GM13977 (cell line): Measurements from ENCODE around the gene INTS3.

Source experiments
- DNase-seq: peaks from one replicate; pipeline ENCODE4 v3.0.0; 2012; ENCODE audit warnings: low spot score
- in situ Hi-C: fragments of 300-500 bp; cut with MboI; formaldehyde crosslinking; loops from one replicate; pipeline ENCODE4 v1.12.0; 2022; ENCODE audit warnings: low sequenced_read_pairs, low pct_unique_long_range_greater_than_20kb, mixed read lengths, inconsistent platforms; ENCODE audit not compliant: unreplicated experiment
- TF ChIP-seq, protein P1 (sequence below): IDR thresholded peaks from 2 replicates; pipeline ENCODE4 v1.5.1; 2012; ENCODE audit warnings: mild to moderate bottlenecking, control low read depth; ENCODE audit not compliant: insufficient read depth; ENCODE audit errors: extremely low read depth, missing control alignments

INTS3 gene

DNA sequence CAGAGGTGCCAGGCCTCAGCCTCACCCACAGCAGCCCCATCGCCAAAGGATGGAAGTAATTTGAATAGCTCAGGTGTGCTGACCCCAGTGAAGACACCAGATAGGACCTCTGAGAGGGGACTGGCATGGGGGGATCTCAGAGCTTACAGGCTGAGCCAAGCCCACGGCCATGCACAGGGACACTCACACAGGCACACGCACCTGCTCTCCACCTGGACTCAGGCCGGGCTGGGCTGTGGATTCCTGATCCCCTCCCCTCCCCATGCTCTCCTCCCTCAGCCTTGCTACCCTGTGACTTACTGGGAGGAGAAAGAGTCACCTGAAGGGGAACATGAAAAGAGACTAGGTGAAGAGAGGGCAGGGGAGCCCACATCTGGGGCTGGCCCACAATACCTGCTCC is 34.4 kb upstream of the INTS3 start:
- DNase-seq = no peak
- in situ Hi-C loops = no loop called here
- TF ChIP-seq, protein P1, sequence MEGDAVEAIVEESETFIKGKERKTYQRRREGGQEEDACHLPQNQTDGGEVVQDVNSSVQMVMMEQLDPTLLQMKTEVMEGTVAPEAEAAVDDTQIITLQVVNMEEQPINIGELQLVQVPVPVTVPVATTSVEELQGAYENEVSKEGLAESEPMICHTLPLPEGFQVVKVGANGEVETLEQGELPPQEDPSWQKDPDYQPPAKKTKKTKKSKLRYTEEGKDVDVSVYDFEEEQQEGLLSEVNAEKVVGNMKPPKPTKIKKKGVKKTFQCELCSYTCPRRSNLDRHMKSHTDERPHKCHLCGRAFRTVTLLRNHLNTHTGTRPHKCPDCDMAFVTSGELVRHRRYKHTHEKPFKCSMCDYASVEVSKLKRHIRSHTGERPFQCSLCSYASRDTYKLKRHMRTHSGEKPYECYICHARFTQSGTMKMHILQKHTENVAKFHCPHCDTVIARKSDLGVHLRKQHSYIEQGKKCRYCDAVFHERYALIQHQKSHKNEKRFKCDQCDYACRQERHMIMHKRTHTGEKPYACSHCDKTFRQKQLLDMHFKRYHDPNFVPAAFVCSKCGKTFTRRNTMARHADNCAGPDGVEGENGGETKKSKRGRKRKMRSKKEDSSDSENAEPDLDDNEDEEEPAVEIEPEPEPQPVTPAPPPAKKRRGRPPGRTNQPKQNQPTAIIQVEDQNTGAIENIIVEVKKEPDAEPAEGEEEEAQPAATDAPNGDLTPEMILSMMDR = no peak

DNA sequence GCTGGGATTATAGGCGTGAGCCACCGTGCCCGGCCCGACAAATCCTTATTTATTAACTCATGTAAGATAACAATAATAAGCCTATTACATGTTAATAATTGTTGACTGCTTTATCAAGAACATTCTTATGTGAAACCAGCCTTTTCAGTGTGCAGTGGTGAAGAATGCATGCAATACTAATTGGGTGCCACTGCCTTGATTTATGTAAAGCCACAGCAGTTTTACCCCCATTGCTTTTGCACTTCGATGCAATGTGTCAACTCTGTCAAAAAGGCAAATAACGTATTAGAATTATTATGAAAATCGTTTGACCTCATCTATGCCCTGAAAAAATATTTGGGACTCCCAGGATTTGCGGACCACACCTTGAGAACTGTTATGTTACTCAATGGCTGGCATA is 31.1 kb upstream of the INTS3 start:
- TF ChIP-seq, protein P1 = no peak
- DNase-seq = no peak
- in situ Hi-C loops = no loop called here

DNA sequence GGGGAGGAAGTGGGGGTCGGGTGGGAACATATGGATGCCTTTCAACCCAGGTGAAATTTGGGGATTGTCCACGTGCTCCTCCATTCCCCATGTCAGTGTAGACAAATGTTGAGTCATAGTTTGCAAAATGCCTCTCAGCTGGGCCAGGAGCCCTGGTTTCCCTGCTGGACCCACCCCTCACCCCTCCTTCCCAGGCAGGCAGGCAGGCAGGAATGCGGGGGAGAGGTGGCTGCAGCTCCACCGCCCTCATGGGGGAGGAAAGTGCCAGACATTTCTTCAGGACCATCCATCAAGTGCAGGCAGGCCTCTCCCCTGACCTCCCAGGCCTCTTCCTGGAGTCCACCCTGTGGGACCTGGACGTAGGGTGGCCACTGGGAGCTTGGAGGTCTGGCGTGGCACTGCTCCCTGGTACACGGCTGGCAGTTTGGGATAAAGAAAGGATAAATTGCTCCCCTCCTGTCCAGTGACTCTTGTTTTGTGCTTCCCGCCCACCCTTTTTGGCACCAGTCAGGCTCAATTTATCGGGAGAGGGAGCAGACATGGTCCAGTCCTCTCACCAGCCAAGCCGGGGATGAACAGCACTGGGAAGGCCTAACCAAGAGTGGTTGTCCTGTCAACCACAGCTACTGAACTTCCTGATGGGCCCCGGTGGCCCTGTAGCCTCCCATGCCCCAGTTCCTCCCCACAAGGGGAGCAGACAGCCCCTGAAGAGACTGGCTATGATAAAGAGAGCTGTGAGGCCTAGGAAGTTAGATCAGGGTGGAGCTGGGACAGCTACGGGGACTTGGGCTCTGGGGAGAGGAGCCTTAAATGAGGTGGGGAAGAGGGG is 30.4 kb upstream of the INTS3 start:
- DNase-seq = no peak
- TF ChIP-seq, protein P1 = no peak
- in situ Hi-C loops = no loop called here

DNA sequence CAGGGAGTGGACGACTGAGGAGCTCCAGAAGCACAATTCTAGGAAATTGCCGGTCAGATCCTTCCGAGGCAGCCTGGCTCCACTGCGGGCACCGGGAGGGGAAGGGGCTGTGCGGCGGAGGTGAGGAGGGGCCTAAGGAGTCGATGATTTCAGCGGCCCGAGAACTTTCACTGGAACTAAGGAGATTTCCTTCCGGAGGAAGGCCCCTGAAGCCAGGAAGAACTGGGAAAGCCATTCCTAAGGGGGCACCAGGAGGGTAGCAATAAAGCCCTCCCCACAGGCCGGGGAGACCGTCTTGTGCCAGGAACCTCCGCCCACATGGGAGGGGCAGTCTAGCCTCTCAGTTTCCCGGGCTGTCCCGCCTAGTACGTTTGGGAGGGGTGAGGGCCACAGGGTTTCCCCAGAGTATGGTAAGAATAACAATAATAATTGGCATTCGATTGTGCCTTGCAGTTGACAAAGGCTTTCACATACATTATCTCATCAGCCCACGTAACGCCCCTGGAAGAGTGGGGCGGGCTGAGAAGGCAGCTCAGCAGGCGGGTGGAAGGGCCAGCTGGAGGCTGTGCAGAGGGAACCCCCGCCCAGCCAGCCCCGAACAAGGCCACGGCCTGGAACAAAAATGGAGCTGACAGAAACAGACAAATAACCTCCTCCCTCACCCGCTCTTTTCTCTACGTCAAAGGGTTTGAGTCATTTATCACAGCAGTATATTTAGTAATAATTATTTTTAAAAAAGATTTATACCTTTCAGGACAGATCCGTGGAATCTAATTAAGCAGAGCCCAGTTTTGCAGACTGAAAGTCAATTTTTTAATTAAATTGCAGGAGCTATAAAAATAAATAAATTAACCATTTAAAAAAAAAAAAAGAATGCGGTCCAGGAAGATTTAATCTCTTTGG is 29.6 kb upstream of the INTS3 start:
- in situ Hi-C loops = no loop called here
- TF ChIP-seq, protein P1 = no peak
- DNase-seq = no peak

DNA sequence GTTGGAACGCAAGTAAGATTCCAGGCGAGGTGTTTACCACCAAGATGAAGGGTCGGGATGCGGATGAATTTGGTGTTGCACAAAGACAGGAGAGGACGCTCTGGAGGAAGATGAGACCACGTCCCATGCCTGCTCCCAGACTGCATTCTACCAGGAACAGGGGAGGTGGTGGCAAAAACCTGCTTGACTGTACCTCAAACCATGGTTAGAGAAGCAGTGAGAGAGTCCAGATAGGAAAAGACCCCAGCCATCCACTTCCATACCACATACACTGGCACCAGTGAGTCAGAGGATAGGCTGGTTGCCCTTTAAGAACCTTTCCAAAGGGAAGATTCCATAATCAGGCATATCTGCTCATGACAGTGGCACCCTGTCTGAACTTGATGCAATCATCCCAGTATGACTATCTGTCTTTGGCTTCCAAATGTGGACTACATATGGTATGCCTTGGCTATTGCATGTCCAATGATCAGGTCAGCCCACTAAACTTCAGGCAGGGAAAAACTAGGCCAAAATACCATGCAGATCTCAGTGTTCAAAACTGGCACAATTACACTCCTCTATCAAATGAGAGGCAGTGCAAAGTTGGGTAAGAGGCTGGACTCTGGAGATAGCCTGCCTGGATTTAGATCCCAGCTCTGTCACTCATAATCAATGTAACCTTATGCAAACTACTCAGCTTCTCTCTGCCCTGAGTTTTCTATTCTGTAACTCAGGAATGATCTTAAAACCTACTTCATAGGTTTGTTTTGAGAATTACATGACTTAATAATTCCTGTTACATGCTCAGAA is 28.7 kb upstream of the INTS3 start:
- TF ChIP-seq, protein P1 = no peak
- no peak for DNase-seq
- in situ Hi-C loops = no loop called here

DNA sequence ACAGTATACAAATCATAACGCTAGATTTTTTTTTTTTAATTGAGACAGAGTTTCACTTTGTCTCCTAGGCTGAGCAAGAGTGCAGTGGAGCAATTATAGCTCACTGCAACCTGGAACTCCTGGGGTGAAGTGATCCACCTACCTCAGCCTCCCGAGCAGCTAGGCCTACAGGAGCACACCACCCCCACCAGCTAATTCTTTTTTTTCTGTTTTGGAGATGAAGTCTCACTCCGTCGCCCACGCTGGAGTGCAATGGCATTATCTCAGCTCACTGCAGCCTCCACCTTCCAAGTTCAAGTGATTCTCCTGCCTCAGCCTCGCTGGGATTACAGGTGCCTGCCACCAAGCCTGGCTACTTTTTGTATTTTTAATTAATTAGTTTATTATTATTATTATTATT is 28.1 kb upstream of the INTS3 start:
- DNase-seq = no peak
- in situ Hi-C loops = no loop called here
- TF ChIP-seq, protein P1 = no peak
